ENCODE results near the gene NR5A1. TPM values are rescaled to one million over a fixed set of nuclear protein-coding genes. Genes with fewer than 3 reads are reported as not detected.

The NR5A1 gene
- total RNA-seq, 4 donors from 2014 or later: 0.14 to 0.58 TPM; not detected in 2

GRCh38 chr9:124450241-124450924 is 56.8 kb downstream of the NR5A1 start, which contains the start of gene ADGRD2:
TSS of gene ADGRD2 (plus strand) at chr9:124450451. CDS start at chr9:124451667, 1,216 bp downstream.
- DNase-seq: no peak
- Histone ChIP-seq H3K27me3 (peaks cover 0 to 19% of the 10 kb centered on the region in 2 donors), H3K9me3 (no peaks in the 10 kb centered on the region)

GRCh38 chr9:124449381-124450151 is 57.6 kb downstream of the NR5A1 start:
- Histone ChIP-seq H3K27ac (no peak overlapping the region), H3K36me3 (no peaks in the 10 kb centered on the region), H3K27me3 (peaks cover 0 to 19% of the 10 kb centered on the region in 2 donors), H3K9me3 (no peaks in the 10 kb centered on the region), H3K4me3 (no peak overlapping the region), H3K4me1 (no peaks in the 10 kb centered on the region)
- TF ChIP-seq CTCF (IDR thresholded peaks at IDR 0.05): no peak
- no peak for TF ChIP-seq POLR2A (IDR thresholded peaks at IDR 0.05)
- intact Hi-C loops (cut with DNase I; ENCODE audit: low total_unique reads): no loop called here
- no peak for DNase-seq

More at GRCh38 chr9:124450241-124450924, 56.8 kb downstream of the NR5A1 start, which contains the start of gene ADGRD2:
- H3K36me3 ChIP-seq: no peaks in the 10 kb centered on the region
- H3K27ac ChIP-seq: no peak within 1 kb of the TSS
- no peak within 1 kb of the TSS for H3K4me3 ChIP-seq
- TF ChIP-seq CTCF (IDR thresholded peaks at IDR 0.05): no peak
- no peak for TF ChIP-seq POLR2A (IDR thresholded peaks at IDR 0.05)
- H3K4me1 ChIP-seq: no peaks in the 10 kb centered on the region
- intact Hi-C loops (cut with DNase I; ENCODE audit: low total_unique reads): no loop called here

- no peak for TF ChIP-seq POLR2A (IDR thresholded peaks at IDR 0.05)
- no peak for TF ChIP-seq CTCF (IDR thresholded peaks at IDR 0.05)
- no peak overlapping the region for H3K4me3 ChIP-seq
- no peak for DNase-seq
- peaks cover 0 to 15% of the 10 kb centered on the region in 2 donors for H3K27me3 ChIP-seq
- no peak overlapping the region for H3K27ac ChIP-seq
- no peaks in the 10 kb centered on the region for H3K9me3 ChIP-seq
- intact Hi-C loops (cut with DNase I; ENCODE audit: low total_unique reads): no loop called here
- H3K36me3 ChIP-seq: no peaks in the 10 kb centered on the region
- H3K4me1 ChIP-seq: no peaks in the 10 kb centered on the region
These were observed 59.2 kb downstream of the NR5A1 start for GRCh38 chr9:124448019-124448418.

- intact Hi-C loops (cut with DNase I; ENCODE audit: low total_unique reads): no loop called here
- H3K4me3 ChIP-seq: no peak overlapping the region
- H3K9me3 ChIP-seq: no peaks in the 10 kb centered on the region
- DNase-seq: no peak
- H3K4me1 ChIP-seq: no peaks in the 10 kb centered on the region
- peaks cover 0 to 12% of the 10 kb centered on the region in 2 donors for H3K27me3 ChIP-seq
- no peaks in the 10 kb centered on the region for H3K36me3 ChIP-seq
- TF ChIP-seq POLR2A (IDR thresholded peaks at IDR 0.05): no peak
- no peak for TF ChIP-seq CTCF (IDR thresholded peaks at IDR 0.05)
- H3K27ac ChIP-seq: no peak overlapping the region
These were observed 59.9 kb downstream of the NR5A1 start for GRCh38 chr9:124447297-124447661.

GRCh38 chr9:124444166-124444565 is 63.0 kb downstream of the NR5A1 start:
- intact Hi-C loops (cut with DNase I; ENCODE audit: low total_unique reads): no loop called here

More at GRCh38 chr9:124444166-124444565, 63.0 kb downstream of the NR5A1 start:
- Histone ChIP-seq H3K9me3 (peaks cover 0 to 4% of the 10 kb centered on the region in 2 donors), H3K4me1 (no peaks in the 10 kb centered on the region), H3K27me3 (no peaks in the 10 kb centered on the region), H3K4me3 (no peak overlapping the region), H3K27ac (no peak overlapping the region), H3K36me3 (no peaks in the 10 kb centered on the region)
- TF ChIP-seq CTCF (IDR thresholded peaks at IDR 0.05): no peak
- TF ChIP-seq POLR2A (IDR thresholded peaks at IDR 0.05): no peak
- no peak for DNase-seq

All from uterus (tissue), 4 donors.